Naive thymus-derived CD8-positive, alpha-beta T cell (primary cell): ENCODE data around the gene CHSY1. TPM values are rescaled to one million over a fixed set of nuclear protein-coding genes. Genes with fewer than 3 reads are reported as not detected.
"Not testable (repeated sequence)": the region's sequence is repeated elsewhere in the genome, so short reads cannot be mapped to it uniquely, and the experiment has no call there.

Source experiments
- ATAC-seq, 2 donors: fragments of 150-1000 bp; cut with Tn5 transposase in 1 of 2; sonication (Bioruptor Pico), chemical (Tn5 transposase) in 1 of 2; 1 replicate in 1 of 2; 2 replicates in 1 of 2; pipeline ENCODE4 v1.10.0; 2021; ENCODE audit warnings: mild to moderate bottlenecking in 2 of 2, moderate library complexity in 2 of 2
- POLR2A ChIA-PET: fragments of 350-600 bp; sonication (Branson Sonifier 250); formaldehyde crosslinking; loops from one replicate; lab custom pipeline; 2021; ENCODE audit warnings: antibody characterized with exemption; lab: Charles Lee
- DNase-seq, 10 donors: peaks; one replicate each; pipeline versions ENCODE4 v3.0.0 to v3.0.0-alpha.2; 2020 to 2022
- H3K27ac Mint-ChIP-seq, 10 donors: one replicate each; pipeline ENCODE4 v1.8.0; 2020 to 2022; ENCODE audit warnings: mild to moderate bottlenecking in 10 of 10, mixed read lengths in 10 of 10, moderate library complexity in 4 of 10, inconsistent platforms in 1 of 10
- H3K27me3 Mint-ChIP-seq, 5 donors: one replicate each; pipeline ENCODE4 v1.8.0; 2021 to 2022; ENCODE audit warnings: mixed read lengths in 5 of 5
- H3K36me3 Mint-ChIP-seq, 3 donors: one replicate each; pipeline ENCODE4 v1.8.0; 2020 to 2022; ENCODE audit warnings: mixed read lengths in 3 of 3, mild to moderate bottlenecking in 2 of 3, inconsistent platforms in 1 of 3
- H3K4me1 Mint-ChIP-seq, 4 donors: one replicate each; pipeline ENCODE4 v1.8.0; 2021 to 2022; ENCODE audit warnings: mixed read lengths in 4 of 4
- H3K4me3 Mint-ChIP-seq, 10 donors: one replicate each; pipeline ENCODE4 v1.8.0; 2020 to 2022; ENCODE audit warnings: mild to moderate bottlenecking in 10 of 10, mixed read lengths in 10 of 10, moderate library complexity in 6 of 10, inconsistent platforms in 1 of 10
- H3K9me3 Mint-ChIP-seq, 9 donors: one replicate each; pipeline ENCODE4 v1.8.0; 2020 to 2022; ENCODE audit warnings: mixed read lengths in 9 of 9, mild to moderate bottlenecking in 3 of 9, inconsistent platforms in 1 of 9, moderate library complexity in 1 of 9
- polyA plus RNA-seq, 3 donors: library from polyadenylated mRNA; unstranded; fragments of 300-500 nt; fragmentation: Illumina TruSeq; gene quantifications; one replicate each; pipeline ENCODE4 v1.2.3, GENCODE V29; 2021
- total RNA-seq, 8 experiments: library from RNA in 2 of 8; stranded (reverse) in 2 of 8; gene quantifications; one replicate each; pipeline ENCODE4 v1.2.3 and lab custom pipeline; 2021 to 2026

Gene CHSY1, protein sequence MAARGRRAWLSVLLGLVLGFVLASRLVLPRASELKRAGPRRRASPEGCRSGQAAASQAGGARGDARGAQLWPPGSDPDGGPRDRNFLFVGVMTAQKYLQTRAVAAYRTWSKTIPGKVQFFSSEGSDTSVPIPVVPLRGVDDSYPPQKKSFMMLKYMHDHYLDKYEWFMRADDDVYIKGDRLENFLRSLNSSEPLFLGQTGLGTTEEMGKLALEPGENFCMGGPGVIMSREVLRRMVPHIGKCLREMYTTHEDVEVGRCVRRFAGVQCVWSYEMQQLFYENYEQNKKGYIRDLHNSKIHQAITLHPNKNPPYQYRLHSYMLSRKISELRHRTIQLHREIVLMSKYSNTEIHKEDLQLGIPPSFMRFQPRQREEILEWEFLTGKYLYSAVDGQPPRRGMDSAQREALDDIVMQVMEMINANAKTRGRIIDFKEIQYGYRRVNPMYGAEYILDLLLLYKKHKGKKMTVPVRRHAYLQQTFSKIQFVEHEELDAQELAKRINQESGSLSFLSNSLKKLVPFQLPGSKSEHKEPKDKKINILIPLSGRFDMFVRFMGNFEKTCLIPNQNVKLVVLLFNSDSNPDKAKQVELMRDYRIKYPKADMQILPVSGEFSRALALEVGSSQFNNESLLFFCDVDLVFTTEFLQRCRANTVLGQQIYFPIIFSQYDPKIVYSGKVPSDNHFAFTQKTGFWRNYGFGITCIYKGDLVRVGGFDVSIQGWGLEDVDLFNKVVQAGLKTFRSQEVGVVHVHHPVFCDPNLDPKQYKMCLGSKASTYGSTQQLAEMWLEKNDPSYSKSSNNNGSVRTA
- total RNA-seq, result 10 to 100 TPM; 12.6 to 12.9 TPM
- polyA plus RNA-seq, result 1 to 10 TPM in 2 of 3 donors, under 1 TPM in 1; 0.96 to 1.7 (median 1.6) TPM
- 17.7 to 301 (median 64.9) reads per million in 6 experiments for total RNA-seq (lab: John Stamatoyannopoulos, UW)

DNA sequence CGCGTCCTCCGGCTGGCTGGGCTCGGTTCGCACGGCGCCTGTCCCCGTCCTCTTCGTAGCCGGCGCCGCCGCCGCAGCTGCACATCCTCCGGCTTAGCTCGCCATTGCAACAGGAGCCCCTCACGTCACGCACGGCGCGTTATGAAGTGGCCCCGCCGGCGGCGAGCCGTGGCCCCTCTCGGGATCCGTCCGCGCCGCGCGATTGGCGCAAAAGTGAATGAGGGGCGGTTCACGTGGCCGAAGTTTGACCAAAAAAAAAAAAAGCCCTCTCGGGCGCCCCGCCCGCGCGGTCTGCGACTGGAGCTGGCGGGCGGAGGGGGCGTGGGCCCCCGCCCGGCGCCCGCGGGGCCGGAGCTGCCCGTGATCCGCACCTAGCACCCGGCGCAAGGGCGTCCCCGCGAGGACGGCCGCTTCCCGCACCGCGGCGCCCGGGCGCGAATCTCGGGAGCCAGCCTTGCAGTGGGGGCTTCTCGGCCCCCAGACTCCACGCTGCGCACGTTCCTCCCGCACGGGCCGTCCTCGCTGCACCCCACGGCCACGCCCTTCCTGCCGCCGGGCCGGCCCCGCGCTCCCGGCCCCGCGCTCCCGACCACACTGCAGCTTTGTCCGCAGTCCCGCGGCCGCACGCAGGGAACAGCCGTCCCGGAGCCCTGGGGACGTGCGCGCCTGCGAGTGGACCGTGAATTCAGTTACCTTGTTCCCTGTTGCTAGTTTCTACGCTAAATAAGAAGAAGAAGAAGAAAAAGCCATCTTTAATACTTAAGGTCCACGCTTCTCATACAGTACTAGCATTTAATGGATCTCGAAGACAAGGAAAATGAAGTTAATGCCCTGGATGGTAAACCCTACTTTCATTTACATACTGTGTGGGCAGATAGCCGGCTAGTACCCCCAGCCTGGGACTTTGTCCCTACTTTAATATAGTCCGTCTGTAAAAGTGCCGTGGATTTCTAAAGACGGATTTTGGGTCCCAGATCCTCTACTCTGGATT, at the start of gene CHSY1:
CHSY1 (minus strand) TSS at position 219 of the 991 bp plus-strand sequence. CDS start 592 bp downstream, outside the sequence.
- H3K9me3 Mint-ChIP-seq, result no peaks in the 10 kb centered on the region

DNA sequence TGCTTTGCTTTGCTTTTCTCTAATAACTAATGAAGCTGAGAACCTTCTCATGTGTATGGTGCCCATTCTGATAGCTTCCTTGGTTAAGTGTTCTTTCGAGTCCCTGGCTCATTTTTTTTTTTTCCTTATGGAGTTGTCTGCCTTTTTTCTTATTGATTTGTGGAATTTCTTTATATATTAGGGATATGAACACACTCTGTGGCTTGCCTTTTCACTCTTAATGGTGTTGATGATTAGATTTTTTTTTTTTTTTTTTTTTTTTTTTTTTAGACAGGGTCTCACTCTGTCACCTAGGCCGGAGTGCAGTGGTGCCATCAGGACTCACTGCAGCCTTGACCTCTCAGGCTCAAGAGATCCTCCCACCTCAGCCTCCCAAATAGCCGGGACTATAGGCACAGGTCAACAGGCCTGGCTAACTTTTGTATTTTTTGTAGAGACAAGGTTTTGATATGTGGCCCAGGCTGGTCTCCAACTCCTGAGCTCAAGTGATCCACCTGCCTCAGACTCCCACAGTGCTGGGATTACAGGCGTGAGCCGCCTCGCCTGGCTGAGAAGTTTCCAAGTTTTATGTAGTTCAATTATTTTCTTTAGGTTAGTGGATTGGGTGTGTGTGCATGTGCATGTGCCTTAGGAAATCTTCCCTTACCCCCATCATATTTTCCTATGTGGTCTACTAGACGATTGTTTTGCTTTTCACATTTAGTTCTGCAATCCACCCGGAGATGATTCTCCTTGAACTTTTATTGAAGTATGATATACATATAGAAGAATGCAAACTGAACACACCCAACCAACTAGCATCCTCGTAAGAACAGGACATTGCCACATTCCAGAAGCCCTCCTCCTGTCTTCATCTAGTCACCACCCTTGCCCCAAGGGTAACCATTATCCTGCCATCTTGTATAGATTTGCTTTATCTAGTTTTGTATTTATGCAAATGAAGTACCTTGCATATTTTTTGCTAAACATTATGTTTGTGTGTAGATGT, 44.9 kb upstream of the CHSY1 start:
- ATAC-seq (no peak), DNase-seq (no peak)
- peak overlapping the region in 6 of 10 donors; percentile 11 to 94 (median 89) for H3K27ac Mint-ChIP-seq
- H3K4me3 Mint-ChIP-seq, result peak overlapping the region in 8 of 10 donors; percentile 65 to 99 (median 97)
- H3K4me1 Mint-ChIP-seq, result peaks cover 10 to 48% (median 38%) of the 10 kb centered on the region in 4 donors
- H3K9me3 Mint-ChIP-seq, result no peaks in the 10 kb centered on the region
- H3K36me3 Mint-ChIP-seq, result peaks cover 0 to 9% (median 0%) of the 10 kb centered on the region in 3 donors
- H3K27me3 Mint-ChIP-seq, result no peaks in the 10 kb centered on the region
- POLR2A ChIA-PET, result interaction anchor here (0.6 to 3.2 kb wide), 3 partner anchors 23 to 80 kb away, joined by 3 to 26 read pairs (median 3); no protein-coding TSS in a partner anchor

More for the DNA sequence above, at the start of gene CHSY1:
- H3K4me3 Mint-ChIP-seq, result peak within 1 kb of the TSS; percentile 90 to 96 (median 96)
- H3K36me3 Mint-ChIP-seq, result peaks cover 0 to 7% (median 0%) of the 10 kb centered on the region in 3 donors
- no peaks in the 10 kb centered on the region for H3K27me3 Mint-ChIP-seq
- peak; percentile 78 to 93 (median 84) for DNase-seq
- peak; percentile 83 to 84 for ATAC-seq
- peaks cover 16 to 46% (median 38%) of the 10 kb centered on the region in 4 donors for H3K4me1 Mint-ChIP-seq
- POLR2A ChIA-PET, result interaction anchor here (0.5 to 4.3 kb wide), 9 partner anchors 9 to 470 kb away, joined by 3 to 33 read pairs (median 4); partner anchors contain the start of genes SNRPA1 and TM2D3
- H3K27ac Mint-ChIP-seq, result peak within 1 kb of the TSS; percentile 64 to 96 (median 92)

DNA sequence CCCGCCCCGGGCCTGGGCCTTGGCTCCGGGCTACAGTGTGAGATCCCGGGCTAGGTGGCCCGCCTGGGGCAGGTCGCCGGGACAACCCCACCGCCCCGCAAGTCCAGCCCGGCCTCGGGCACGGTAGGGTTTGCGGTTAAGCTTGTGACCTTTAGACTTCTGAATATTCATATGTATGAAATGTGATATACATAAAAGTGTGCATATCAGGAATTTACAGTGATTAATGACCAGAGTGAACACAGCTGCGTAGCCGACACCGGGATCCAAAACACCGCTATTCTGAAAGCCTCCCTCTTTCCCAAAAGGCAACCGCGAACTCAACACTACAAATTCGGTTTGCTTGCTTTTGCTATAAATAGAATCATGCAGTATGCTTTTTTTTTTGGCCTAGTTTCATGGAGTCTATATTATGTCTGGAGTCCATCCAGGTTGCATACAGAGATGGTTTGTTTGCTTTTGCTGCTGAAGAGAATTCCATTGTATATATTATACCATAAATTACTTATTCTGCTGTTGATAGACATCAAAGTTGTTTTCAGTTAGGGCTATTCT, 43.8 kb upstream of the CHSY1 start:
- H3K36me3 Mint-ChIP-seq, result peaks cover 0 to 17% (median 0%) of the 10 kb centered on the region in 3 donors
- H3K27ac Mint-ChIP-seq, result peak overlapping the region; percentile 84 to 99 (median 94)
- POLR2A ChIA-PET, result interaction anchor here (0.9 to 3.2 kb wide), 12 partner anchors 10 to 428 kb away, joined by 3 to 26 read pairs (median 6); partner anchors contain the start of genes CHSY1 and TM2D3
- H3K4me1 Mint-ChIP-seq, result peaks cover 12 to 47% (median 44%) of the 10 kb centered on the region in 4 donors
- DNase-seq (peak in 1 of 10 donors; percentile 25), ATAC-seq (no peak)
- no peaks in the 10 kb centered on the region for H3K9me3 Mint-ChIP-seq
- no peaks in the 10 kb centered on the region for H3K27me3 Mint-ChIP-seq
- peak overlapping the region; percentile 88 to 100 (median 97) for H3K4me3 Mint-ChIP-seq

DNA sequence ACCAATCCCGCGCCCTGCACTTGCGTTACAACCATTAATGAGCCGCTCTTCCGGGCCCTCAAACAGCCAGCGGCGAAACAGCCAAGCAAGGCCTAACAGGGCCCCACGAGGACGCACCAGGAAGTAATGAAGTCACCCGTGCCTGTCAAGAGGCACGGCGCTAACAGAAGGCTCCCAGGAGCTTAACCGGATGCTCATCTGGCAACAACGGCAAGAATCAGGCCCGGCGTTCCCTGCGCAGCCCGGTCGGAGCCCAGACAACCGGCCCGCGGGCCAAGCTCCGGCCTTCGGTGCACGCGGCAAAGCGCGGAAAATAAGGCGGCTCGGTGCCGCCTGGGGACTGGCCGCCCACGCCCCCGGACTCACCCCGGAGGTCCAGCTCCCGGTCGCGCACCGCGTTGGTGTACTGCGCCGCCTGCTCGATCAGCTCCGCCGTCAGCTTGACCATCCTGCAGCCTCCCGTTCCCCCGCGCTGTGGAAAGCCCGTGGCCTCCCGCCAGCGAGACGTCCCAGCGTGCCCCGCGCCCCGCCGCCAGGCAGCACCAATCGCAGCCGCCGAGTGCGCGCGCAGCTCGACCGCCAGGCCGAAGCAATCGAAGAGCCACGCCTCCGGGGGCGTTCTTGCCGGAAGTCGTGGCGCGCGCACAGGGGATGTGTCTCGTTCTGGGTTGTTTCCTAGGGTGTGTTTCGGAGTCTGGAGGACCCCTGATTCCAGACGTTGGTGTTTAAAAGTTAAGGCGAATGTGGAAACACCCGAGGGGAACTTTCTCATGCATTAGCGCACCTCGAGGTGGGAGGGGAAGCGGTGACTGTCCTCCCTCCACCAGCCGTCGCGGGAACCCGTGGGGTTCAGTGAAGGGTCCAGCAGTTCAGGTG, 43.1 kb upstream of the CHSY1 start, which contains the start of gene SNRPA1:
SNRPA1 (minus strand) TSS at position 518 of the 876 bp plus-strand sequence; CDS start at position 448, 70 bp downstream.
- POLR2A ChIA-PET, result interaction anchor here (0.6 to 3.2 kb wide), 15 partner anchors 9 to 693 kb away, joined by 3 to 26 read pairs (median 5); partner anchors contain the start of genes ASB7, CHSY1, LINS1 and TM2D3
- Mint-ChIP-seq H3K27me3 (no peaks in the 10 kb centered on the region), H3K36me3 (peaks cover 0 to 24% (median 4%) of the 10 kb centered on the region in 3 donors), H3K9me3 (no peaks in the 10 kb centered on the region), H3K4me3 (peak within 1 kb of the TSS; percentile 88 to 100 (median 97)), H3K4me1 (peaks cover 14 to 53% (median 49%) of the 10 kb centered on the region in 4 donors), H3K27ac (peak within 1 kb of the TSS; percentile 92 to 99 (median 96))
- peak; percentile 80 to 82 for ATAC-seq
- DNase-seq, result peak; percentile 93 to 100 (median 97)

DNA sequence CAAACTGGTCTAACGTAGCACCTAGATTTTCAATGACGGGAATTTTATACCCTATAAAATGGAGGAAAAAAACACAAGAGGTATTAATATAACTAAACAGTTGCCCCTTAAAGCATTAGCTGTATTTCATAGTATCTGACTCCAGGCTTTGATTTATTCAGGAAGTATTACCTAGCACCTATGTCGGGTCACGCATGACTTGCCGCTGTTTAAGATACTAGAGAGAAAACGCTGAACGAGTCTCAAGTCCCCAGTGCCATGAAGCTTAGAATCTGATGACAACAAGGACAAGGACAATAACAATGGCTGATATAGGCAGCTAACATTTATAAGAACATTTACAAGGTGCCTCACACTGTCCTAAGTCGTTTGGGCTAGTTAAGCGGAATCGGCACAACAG, 41.3 kb upstream of the CHSY1 start:
- POLR2A ChIA-PET, result interaction anchor here (0.6 to 2.6 kb wide), 2 partner anchors 15 to 970 kb away, joined by 5 to 10 read pairs; no protein-coding TSS in a partner anchor
- no peak for DNase-seq
- Mint-ChIP-seq H3K36me3 (peaks cover 0 to 43% (median 8%) of the 10 kb centered on the region in 3 donors), H3K9me3 (no peaks in the 10 kb centered on the region), H3K4me1 (peaks cover 21 to 71% (median 60%) of the 10 kb centered on the region in 4 donors), H3K27ac (peak overlapping the region; percentile 56 to 99 (median 96)), H3K4me3 (peak overlapping the region; percentile 88 to 100 (median 97)), H3K27me3 (no peaks in the 10 kb centered on the region)
- ATAC-seq, result no peak

DNA sequence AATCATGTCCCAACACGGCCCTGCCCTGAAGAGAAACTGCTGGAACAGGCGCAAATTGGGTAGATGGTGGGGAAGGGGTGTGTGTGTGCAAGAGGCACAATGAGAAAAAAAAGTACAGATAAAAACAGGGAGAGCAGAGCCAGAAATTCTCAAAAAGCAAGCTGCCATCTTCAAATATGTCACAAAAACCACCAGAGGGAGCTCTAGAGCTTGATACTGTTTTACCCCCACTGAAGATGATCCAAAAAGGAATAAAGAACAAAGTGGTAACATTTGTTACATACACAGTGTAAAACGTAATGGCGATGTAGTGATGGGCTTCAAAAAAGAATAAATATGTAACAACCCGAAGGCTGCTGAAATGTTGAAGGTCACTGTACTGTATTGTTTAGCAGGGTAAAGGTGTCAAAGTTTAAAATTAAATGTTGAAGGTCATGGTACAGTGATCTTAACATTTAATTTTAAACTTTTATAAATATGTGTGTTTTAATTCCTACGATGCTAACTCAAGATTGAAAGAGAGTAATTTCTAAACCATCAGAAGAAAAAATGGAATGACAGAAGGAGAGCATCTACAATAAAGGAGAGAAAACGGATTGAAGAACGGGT, 37.2 kb upstream of the CHSY1 start:
- POLR2A ChIA-PET, result interaction anchor here (0.5 to 0.9 kb wide), 2 partner anchors 273 to 363 kb away, joined by 3 to 4 read pairs; no protein-coding TSS in a partner anchor
- Mint-ChIP-seq H3K4me3 (peak overlapping the region in 1 of 10 donors; percentile 8), H3K36me3 (peaks cover 0 to 82% (median 18%) of the 10 kb centered on the region in 3 donors), H3K27ac (peak overlapping the region in 9 of 10 donors; percentile 1 to 89 (median 56)), H3K9me3 (peaks cover 0 to 3% (median 0%) of the 10 kb centered on the region in 9 donors), H3K4me1 (peaks cover 20 to 59% (median 52%) of the 10 kb centered on the region in 4 donors), H3K27me3 (no peaks in the 10 kb centered on the region)
- DNase-seq (peak in 5 of 10 donors; percentile 27 to 68 (median 66)), ATAC-seq (peak; percentile 66 to 73)

DNA sequence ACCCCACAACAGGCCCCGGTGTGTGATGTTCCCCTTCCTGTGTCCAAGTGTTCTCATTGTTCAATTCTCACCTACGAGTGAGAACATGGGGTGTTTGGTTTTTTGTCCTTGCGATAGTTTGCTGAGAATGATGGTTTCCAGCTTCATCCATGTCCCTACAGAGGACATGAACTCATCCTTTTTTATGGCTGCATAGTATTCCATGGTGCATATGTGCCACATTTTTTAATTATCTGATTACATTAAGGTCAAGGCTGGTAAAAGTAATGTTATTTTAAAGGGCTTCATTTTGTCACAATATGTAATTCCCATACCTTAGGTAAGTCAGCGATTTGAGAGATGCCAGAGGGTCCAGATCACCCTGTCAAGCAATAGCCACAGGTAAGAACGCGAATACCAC, 35.5 kb upstream of the CHSY1 start:
- H3K27me3 Mint-ChIP-seq, H3K4me3 Mint-ChIP-seq, H3K9me3 Mint-ChIP-seq, ATAC-seq, DNase-seq: not testable (repeated sequence)
- H3K36me3 Mint-ChIP-seq, result peaks cover 0 to 95% (median 20%) of the 10 kb centered on the region in 3 donors
- H3K27ac Mint-ChIP-seq, result peak overlapping the region in 3 of 10 donors; percentile 4 to 43 (median 34)
- POLR2A ChIA-PET, result interaction anchor here (0.7 to 1.0 kb wide), 2 partner anchors 11 to 436 kb away, joined by 5 read pairs; no protein-coding TSS in a partner anchor
- H3K4me1 Mint-ChIP-seq, result peaks cover 13 to 44% (median 38%) of the 10 kb centered on the region in 4 donors

DNA sequence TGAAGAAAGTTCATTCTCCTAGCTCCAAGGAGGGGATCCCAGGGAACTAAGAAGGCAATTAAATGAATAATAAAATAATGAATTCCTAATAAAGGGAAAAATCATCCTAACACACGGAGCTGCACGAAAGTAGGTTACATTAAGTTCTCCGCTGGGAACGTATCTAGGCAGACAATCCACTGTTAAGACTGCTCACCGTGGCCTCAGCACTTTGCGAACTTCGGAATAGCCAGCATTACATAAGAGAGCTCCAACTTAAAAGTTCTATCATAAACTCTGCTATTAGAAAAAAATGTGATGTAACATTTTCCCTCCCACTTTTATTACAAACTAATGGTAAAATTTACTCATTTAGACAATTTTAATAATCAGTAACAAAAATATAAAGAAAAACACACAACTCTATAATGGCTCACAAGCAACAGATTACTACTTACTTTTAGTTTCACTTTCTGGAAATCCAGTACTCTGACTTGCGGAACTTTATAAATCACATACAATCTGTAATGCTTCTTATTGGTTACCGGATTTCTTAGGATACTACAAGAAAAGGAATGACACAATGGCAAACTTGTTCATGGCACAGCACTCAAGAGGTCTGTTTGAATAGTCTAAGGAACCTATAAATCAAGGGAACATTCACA, 34.7 kb upstream of the CHSY1 start:
- Mint-ChIP-seq H3K4me3 (no peak overlapping the region), H3K27me3 (no peaks in the 10 kb centered on the region), H3K9me3 (peaks cover 0 to 3% (median 0%) of the 10 kb centered on the region in 9 donors), H3K36me3 (peaks cover 0 to 95% (median 20%) of the 10 kb centered on the region in 3 donors), H3K27ac (peak overlapping the region in 2 of 10 donors; percentile 33 to 77), H3K4me1 (peaks cover 13 to 37% (median 30%) of the 10 kb centered on the region in 4 donors)
- ATAC-seq (no peak), DNase-seq (no peak)
- POLR2A ChIA-PET, result interaction anchor here (1.9 kb wide), 1 partner anchor 8 kb away, joined by 7 read pairs; the partner anchor contains the start of gene SNRPA1
